Islet precursor cell (in vitro differentiated cells): ENCODE measurements around the gene H3-3A.
"Not testable (repeated sequence)": the region's sequence is repeated elsewhere in the genome, so short reads cannot be mapped to it uniquely, and the experiment has no call there.

Source experiments
- DNase-seq: peaks from one replicate; pipeline ENCODE4 v3.0.0-alpha.2; 2018

The H3-3A gene

DNA sequence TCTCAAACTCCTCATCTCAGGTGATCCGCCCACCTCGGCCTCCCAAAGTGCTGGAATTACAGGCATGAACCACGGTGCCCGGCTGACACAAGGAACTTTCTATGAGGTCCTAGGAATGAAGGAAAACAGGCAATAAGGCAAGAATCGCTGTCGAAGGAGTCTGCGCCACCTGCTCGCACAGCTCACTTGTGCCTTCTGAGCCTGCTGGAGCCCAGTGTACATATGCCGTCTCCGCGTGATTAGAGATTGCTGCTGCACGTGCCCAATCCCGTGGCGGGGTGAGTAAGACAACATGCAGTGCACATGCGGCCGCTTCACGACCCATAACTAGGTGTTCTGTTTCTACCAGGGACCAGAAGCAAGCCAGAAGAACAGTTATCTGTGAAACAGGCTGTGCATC, 24.3 kb downstream of the H3-3A start:
- DNase-seq: no peak

DNA sequence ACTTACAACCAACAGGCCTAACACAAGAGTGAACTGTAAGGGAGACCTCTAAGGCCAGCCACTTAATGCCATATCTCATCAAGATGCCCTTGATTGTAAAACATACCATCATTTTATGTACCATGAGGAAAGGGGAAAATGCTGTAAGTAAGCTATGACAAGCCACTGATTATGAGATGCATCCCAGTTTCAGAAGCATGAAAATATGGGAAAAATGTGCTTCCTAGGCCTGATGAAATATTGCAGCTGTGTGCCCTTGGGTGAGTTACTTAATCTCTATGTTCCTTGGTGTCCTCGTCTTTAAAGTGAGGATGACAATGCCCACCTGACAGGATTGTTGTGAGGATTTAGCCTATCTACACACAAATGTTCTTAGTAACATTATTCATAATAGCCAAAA, 28.9 kb downstream of the H3-3A start:
- no peak for DNase-seq

DNA sequence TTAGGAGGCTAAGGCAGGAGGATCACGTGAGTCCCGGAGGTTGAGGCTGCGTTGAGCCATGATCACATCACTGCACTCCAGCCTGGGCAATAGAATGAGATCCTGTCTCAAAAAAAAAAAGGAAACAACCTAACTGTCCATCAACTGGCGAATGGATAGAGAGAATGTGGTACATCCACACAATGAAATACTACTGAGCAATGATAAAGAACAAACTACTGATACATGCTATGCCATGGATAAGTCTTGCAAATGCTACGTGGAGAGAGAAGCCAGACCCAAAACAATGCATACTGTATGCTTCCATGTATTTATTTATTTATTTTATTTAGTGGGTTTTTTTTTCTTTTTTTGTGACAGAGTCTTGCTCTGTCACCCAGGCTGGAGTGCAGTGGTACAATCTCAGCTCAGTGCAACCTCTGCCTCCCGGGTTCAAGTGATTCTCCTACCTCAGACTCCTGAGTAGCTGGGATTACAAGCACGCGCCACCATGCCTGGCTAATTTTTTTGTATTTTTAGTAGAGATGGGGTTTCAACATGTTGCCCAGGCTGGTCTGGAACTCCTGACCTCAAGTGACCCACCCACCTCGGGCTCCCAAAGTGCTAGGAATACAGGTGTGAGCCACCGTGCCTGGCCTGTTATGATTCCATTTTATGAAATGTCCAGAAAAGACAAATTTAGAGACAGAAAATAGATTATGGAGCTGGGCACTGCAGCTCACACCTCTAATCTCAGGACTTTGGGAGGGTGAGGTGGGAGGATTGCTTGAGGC, 29.7 kb downstream of the H3-3A start:
- not testable (repeated sequence) for DNase-seq

DNA sequence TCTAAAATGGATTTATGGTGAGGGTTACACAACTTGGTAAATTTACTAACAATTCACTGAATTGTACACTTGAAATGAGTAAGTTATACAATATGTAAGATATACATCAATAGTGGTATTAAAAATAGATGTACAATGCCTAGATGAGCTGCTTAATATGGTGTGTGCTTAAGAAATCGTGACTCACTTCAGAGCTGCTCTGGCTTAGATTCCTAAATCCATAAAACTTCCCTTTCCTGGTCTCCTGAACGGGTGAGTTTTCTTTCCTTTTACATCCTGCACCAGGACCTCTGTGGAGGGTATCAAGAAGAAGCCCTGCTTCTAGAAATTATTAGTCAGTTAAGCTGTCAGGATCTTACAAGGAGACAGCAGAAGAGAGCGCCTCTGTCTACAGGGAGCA, 30.4 kb downstream of the H3-3A start:
- no peak for DNase-seq

DNA sequence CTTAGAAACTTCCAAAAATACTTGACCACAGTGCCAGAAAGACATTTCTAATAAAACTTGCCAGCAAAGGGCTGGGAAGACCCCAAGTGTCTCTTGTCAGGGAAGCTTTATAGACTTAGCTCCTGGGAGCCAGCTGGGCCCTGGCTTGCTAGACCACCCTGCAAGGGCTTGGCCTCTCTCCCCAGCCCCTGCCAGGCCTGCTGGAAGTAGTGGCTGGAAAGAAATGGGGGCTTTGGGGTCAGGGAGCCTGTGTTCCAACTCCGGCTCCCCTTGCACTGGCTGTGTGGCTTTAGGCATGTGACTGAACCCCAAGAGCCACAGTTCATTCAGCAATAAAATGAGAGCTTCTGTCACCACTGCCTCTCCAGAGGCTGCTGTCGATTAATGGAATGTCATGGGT, 31.1 kb downstream of the H3-3A start:
- no peak for DNase-seq

DNA sequence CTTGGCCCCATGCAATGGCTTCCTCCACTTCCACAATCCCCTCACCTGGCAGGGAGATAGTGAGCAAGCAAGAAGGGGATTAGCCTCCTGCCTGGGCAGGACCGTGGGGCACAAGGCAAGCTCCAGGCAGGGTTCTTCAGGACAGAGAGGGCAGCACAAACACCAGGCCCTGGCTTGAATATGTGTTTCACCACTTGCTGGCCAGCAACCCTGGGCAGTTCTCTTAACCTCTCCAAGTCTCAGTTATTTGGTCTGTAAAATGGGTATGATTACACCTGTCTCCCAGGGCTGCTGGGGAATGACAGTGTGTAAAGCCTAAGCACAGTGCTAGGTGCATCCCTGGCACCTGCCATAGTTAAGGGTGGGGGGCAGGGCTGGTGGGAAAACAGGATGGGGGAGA, 31.9 kb downstream of the H3-3A start:
- no peak for DNase-seq

DNA sequence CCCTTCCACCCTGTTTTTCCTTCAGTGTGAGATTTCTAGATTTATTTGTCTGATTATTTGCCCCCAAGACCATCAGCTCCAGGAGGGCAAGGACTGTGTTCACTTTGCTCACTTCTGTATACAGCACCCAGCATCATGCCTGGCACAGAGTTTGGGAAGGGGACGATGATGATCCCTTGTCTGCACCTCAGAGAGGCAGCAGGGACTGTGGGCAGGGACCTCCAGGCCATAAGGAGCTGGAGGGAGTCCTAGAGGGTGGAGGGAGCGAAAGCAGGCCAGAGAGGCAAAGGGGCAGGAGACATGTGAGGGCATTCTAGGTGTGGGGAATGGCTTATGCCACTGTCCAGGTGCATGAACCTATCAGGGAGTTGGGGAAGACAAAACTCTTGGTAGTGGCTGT, 32.8 kb downstream of the H3-3A start:
- no peak for DNase-seq

DNA sequence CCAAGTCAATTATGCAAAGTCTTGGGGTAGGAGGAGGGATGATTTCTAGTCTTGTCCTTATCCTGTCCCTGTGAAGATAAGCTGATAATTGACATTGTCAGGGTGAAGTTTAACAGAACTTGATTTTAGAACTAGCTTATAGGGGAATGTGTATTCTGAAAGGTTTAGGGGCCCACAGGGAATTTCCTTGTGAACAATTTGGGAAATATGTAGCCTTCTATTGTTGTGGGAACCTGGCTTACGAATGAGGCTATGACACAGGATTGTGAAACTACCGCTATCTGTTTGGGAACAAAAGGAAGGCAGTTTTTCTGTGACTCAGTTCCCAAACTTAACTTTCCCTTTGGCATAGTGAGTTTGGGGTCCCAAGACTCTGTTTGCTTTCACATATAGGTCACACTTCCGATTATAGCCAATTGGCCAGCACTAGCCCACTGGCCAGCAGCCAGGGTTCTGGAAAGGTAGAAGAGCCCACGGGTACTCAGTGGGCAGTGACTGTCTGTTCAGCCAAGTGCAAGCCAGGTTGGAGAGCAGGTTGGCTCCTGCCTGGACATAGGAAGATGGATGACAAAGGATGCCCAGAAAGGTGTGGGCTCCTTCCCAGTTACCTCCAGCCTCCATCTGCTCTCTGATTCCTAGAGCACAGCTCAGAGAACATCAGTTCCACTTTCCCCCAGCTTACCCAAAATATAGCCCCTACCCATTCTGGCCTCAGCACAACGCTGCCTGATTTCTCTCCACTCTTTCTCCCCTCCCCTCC, 35.5 kb downstream of the H3-3A start:
- DNase-seq: no peak

DNA sequence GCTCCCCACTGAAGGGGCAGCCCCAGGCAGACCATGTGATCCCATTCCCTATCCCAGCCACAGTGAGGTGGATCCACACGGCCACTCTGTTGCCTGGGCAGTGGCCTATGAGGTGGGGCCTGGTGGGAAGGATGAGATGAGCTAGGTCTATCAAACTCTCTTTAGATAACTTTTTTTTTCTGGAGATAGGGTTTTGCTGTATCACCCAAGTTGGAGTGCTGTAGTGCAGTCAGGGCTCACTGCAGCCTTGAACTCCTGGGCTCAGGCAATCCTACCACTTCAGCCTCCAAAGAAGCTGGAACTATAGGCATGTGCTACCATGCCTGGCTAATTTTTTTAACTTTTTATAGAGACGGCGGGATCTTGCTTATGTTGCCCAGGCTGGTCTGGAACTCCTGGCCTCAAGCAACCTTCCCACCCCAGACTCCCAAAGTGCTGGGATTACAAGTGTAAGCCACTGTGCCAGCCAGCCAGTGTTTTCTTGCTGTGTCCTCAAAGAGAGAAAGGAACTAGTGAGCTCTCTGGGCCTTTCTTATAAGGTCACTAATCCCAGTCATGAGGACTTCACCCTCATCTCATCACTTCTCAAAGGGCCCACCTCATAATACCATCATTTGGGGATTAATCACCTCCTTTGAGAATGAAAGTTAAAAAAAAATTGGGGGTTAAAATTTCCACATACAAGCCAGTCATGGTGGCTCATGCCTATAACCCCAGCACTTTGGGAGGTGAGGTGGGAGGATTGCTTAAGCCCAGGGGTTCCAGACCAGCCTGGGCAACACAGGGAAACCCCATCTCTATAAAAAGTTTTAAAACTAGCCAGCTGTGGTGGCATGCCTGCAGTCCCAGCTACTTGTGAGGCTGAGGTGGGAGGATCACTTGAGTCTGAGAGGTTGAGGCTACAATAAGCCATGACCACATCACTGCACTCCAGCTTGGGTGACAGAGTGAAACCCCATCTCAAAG, 36.6 kb downstream of the H3-3A start:
- DNase-seq: no peak

DNA sequence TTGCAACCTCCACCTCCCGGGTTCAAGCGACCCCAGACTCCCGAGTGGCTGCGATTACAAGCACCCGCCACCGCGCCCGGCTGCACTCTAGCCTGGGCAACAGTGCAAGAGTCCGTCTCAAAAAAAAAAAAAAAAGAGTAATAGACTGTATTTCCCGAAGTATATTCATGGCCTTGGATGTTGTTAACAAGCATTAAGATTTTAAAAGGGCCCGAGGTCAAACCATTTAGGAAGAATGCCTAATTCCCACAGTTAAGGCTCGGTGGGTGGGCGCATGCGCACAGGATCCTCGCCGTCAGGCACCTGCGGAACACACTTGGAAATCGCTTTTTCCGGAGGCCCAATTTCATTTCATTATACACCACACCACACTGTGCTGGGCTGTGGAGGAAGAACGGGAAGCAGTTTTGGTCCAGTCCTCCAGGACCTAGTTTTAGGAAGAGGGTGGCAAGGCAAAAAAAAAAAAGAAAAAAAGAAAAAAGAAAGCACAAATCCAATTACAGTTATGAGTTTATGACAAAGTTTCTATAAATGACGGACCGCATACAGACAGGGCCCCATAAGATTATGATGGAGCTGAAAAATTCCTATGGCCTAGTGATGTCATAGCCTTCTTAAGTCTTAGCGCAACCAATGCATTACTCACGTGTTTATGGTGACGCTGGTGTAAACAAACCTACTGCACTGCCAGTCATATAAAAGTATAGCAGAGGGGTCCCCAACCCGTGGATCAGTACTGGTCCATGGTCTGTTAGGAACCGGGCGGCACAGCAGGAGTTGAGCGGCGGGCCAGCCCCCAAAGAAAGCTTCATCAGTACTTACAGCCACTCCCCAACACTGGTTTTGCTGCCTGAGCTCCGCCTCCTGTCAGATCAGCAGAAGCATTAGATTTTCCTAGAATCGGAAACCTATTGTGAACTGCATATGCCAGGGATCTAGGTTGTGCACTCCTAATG, 38.2 kb downstream of the H3-3A start:
- no peak for DNase-seq

DNA sequence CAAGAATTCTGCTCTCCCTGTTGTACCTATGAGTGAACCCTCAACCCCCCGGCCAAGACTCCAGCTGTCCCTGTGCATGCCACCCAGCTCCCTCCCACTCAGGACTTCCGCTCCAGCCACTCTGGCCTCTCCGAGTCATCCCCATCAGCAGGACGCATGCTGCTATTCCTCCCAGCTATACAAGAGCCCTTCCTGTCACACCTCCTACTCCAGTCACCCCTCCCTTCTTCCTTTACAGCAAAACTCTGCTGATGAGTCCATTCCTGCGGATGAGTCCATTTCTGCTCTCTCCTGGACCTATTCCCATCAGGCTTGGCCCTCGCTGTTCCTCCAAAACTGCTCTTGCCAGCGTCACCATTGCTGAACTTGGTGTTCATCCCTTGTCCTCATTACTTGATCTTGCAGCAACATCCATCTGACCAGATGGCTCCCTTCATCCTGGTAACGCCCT, 42.2 kb downstream of the H3-3A start:
- DNase-seq: no peak

DNA sequence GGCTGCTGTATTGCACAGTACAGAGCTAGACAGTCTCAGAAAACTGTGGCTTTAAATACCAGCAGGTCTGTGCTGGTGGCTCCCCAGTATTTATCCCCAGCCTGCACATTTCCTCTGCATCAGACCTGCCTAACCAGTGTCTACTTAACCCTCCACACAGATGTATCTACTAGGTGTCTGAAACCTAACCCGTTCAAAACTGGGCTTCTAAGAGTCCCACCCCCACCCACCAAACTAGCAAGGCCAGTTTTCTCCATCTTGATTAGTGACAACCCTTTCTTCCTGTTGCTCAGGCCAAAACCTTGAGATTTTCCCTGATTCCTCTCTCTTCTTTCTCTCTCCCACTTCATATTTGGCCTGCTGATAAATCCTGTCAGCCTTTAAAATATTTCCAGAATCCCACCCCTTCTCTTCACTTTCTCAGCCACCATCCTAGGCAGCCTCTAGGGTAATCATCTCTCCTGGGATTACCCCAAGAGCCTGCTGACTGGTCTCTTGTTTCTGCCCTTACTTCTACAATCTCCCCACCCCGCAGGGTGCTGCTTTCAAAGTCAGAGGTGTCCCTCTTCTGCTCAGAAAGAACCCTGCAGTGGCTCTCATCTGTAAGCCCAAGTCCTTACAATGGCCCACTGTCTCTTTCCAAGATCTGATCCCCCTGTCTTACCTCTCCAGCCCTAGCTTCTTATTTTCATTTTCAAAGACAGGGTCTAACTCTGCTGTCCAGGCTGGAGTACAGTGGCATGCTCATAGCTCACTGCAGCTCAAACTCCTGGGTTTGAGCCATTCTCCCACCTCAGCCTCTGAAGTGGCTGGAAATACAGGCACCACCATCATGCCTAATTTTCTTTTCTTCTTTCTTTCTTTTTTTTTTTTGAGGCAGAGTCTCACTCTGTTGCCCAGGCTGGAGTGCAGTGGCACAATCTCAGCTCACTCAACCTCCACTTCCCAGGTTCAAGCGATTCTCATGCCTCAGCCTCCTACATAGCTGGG, 45.2 kb downstream of the H3-3A start:
- DNase-seq: no peak

DNA sequence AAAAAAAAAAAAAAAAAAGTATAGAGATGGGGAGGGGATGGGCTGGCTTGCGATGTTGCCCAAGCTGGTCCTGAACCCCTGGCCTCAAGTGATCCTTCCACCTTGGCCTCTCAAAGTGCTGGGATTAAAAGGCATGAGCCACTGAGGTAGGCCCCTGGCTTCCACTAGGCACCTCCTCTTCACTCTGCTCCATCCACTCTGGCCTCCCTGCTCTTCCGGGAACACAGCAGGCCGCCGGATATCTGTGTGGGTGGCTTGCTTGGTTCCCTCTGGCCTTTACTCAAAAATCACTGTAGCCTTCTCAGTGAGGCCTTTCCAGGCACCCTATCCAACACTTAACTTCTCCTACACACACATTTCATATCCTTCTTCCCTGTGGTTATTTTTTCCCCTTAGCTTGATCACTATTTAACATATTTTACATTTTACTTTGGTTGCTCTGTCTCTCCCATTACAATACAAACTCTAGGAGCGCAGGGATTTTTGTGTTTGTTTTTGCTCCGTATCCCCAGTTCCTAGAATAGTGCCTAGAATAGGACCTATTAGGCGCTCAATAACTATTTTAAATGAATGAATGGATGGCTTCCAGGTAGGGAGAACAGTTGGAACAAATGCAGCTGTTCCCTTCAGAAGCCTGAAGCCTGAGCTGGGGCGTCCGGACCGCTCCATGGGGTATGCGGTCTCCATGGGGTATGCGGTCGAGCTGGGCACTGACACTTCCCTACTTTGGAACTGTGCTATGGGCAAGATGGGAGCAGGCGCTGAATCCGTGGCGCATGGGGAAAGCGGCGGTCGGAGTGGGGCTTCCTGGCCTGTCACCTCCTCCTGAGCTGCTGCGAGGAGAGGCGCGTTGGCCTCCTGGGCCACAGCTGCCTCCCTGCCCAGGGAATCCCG, 46.7 kb downstream of the H3-3A start:
- DNase-seq: no peak

DNA sequence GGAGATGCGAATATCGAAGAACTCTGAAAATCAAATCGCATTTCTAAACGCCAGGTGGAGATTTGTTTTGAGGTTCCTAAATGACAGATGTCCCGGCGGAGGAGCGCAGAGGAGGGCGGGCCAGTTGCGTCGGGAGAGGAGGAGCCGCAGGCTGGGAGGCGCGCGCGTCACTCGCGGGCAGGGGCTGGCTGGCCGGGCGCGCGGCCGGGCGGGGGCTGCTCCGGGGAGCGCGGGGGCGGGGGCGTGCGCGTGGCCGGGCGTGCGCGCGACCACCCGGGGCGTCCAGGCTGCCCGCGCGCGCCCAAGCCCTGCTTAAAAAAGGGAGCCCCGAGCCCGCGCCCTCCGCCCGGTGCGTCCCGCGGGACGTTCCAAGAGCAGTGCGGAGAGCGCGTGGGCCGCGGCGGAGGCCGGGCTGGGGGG, 47.3 kb downstream of the H3-3A start:
- peak; percentile 88 for DNase-seq

DNA sequence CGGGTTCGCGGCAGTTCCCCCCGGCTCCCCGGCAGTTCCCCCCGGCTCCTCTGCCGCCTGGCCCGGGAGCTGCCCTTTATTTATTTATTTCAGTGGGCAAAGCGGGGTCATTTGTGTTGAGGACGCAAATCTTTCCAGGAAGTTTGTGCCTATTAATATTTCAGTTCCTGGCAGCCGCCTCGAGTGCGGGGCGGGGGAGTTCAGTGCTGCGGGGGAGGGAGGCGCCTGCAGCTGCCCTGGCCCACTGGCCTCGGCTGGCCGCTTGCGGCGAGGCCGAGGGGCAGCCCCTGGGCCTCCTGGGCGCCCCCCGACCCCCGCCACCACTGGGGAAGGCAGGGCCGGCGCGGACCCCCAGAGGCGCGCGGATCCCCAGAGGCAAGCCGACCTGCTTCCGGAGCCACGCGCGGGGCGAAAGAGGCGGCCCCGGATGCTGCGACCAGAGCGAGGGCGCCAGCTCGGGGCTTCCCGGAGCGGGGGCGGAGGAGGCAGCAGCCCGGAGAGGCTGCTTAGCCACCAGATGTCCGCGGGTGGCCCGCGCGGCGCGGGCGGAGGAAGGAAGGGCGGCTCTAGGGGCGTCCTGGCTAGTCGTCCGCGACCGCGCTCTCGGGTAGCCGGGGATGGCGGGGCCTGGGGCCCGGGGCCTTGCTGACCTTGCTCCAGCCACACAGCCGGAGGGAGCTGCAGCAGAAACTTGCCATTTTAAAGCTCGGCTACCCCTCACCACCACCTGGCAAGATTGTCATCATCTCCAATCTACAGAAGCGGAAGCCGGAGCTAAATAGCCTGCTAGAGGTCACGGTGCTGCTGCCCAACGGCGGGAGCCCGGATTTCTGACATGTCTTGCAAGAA, 48.0 kb downstream of the H3-3A start:
- DNase-seq: peak; percentile 81

DNA sequence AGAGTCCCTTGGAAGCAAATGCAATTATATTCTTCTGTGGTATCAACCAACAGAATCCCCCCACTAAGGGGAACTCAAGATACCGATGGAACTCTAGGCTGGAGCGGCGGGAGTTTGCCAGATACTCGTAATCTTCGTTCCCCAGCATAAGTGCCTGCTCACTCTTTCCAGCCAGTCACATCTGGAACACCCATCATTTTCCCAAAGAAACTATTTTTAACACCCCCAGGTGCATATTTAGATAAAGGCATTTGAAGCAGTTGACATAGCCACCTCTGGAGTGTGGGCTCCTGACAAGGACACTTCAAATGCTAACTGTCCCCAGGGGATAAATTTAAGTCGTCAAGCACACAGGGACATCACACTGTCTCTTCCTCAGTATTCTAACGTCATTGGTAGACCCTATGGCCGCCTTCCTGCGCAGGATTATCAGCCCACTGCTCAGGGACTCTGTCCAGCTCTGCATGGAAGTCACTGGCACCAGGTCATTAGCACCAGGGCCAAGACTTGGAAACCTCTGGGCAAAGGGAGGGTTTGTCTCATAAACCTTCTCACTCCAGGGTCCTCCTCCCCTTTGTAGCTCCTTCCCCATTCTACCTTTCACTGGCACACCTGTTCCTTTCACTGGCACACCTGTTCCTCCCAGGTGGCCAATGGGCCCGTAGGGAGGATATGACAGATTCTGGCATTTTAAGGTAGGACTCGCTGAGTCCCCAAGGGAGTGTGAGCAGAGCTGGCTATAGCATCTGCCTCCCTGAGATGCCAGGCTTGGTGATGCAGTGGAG, 48.8 kb downstream of the H3-3A start:
- DNase-seq: no peak

DNA sequence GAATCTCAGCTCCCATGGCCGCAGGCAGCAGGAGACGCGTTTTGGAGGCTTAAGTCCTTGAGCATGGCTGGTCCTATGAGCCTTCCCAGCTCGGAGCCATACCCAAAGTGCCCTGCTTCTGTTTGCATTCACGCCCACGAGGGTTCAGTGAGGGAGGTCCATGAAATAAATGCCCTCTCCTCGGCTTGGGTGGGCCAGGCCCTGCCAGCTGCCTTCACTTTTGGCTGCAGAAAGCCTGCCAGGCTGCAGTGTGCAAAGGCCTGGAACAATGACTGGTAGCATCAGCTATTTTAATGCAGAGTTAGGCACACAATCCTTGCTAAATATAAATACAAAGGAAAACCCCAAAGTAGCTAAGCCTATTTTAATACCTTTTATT, 49.4 kb downstream of the H3-3A start:
- no peak for DNase-seq

DNA sequence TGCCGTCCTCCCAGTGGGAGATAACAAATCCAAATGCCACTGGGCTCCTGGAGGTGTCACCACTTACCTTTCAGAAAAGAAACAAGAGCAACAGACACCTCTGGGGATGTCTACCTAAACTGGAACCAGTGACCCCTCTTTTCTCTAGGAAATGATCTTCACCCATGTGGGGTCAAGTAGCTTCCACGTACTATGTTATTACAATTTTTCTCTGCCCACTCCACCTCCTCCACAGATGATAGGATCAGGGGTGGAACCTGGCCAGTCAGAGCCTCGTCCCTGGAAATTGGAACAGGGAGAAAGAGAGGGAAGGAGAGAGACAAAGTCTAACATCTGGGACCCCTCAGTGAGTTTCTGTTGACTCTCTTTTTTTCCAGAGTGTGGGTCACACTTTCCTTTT, 50.1 kb downstream of the H3-3A start:
- no peak for DNase-seq
